ENCODE data around the gene NRROS. TPM values are rescaled to one million over a fixed set of nuclear protein-coding genes. Genes with fewer than 3 reads are reported as not detected.

The NRROS gene
- total RNA-seq, 1 donor, result 0.72 TPM

DNA sequence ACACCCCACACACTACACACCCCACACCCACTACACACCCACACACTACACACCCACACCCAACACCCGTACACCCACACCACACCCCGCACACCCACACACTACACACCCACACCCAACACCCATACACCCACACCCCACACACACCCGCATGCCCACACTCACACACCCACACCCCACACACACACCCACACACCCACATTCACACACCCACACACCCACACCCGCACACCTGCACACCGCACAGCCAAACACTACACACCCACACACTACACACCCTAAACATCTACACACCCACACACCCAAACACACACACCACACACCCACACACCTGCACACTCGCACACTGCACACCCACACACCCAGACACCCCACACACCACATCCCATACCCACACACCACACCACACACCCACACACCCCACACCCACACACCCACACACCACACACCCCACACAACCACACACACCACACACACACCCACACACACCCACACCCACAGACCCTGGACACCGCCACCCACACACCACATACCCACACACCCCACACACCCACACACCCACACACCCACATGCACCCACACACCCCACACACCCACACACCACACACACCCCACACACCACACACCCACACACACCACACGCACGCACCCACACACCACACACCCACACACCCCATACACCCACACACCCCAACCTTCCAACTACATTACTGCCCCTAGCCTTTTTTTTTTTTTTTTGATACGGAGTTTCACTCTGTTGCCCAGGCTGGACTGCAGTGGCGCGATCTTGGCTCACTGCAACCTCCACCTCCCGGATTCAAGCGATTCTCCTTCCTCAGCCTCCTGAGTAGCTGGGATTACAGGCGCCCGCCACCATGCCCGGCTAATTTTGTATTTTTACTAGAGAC lies 55.7 kb downstream of the NRROS start:
- no peaks in the 10 kb centered on the region for H4K20me1 ChIP-seq (ENCODE audit: insufficient read depth, low read length)
- no peak overlapping the region for H2AFZ ChIP-seq (ENCODE audit: low read length)
- no peaks in the 10 kb centered on the region for H3K4me1 ChIP-seq (ENCODE audit: insufficient read depth, low read length)
- no peak overlapping the region for H3K4me3 ChIP-seq (ENCODE audit: insufficient read depth, low read length)
- no peaks in the 10 kb centered on the region for H3K9me3 ChIP-seq (ENCODE audit: low read depth, low read length)
- TF ChIP-seq, protein P1, sequence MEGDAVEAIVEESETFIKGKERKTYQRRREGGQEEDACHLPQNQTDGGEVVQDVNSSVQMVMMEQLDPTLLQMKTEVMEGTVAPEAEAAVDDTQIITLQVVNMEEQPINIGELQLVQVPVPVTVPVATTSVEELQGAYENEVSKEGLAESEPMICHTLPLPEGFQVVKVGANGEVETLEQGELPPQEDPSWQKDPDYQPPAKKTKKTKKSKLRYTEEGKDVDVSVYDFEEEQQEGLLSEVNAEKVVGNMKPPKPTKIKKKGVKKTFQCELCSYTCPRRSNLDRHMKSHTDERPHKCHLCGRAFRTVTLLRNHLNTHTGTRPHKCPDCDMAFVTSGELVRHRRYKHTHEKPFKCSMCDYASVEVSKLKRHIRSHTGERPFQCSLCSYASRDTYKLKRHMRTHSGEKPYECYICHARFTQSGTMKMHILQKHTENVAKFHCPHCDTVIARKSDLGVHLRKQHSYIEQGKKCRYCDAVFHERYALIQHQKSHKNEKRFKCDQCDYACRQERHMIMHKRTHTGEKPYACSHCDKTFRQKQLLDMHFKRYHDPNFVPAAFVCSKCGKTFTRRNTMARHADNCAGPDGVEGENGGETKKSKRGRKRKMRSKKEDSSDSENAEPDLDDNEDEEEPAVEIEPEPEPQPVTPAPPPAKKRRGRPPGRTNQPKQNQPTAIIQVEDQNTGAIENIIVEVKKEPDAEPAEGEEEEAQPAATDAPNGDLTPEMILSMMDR (IDR thresholded peaks at IDR 0.05; ENCODE audit: extremely low read depth, low read depth, low read length), result no peak
- no peaks in the 10 kb centered on the region for H3K36me3 ChIP-seq (ENCODE audit: insufficient read depth, low read length)
- DNase-seq (ENCODE audit: insufficient read length, low spot score, missing footprints), result no peak
- H3K27ac ChIP-seq (ENCODE audit: low read depth, low read length), result no peak overlapping the region
- no peaks in the 10 kb centered on the region for H3K79me2 ChIP-seq (ENCODE audit: insufficient read depth, low read length)
- no peak overlapping the region for H3K4me2 ChIP-seq (ENCODE audit: insufficient read depth, low read length)
- H3K27me3 ChIP-seq (ENCODE audit: insufficient read depth, low read length), result peaks cover 5% of the 10 kb centered on the region

- no peaks in the 10 kb centered on the region for H3K9me3 ChIP-seq (ENCODE audit: low read depth, low read length)
- no peak overlapping the region for H3K27ac ChIP-seq (ENCODE audit: low read depth, low read length)
- no peaks in the 10 kb centered on the region for H3K79me2 ChIP-seq (ENCODE audit: insufficient read depth, low read length)
- peaks cover 5% of the 10 kb centered on the region for H3K27me3 ChIP-seq (ENCODE audit: insufficient read depth, low read length)
- no peak overlapping the region for H3K4me2 ChIP-seq (ENCODE audit: insufficient read depth, low read length)
- TF ChIP-seq, protein P1 (IDR thresholded peaks at IDR 0.05; ENCODE audit: extremely low read depth, low read depth, low read length), result no peak
- no peak for DNase-seq (ENCODE audit: insufficient read length, low spot score, missing footprints)
- no peak overlapping the region for H2AFZ ChIP-seq (ENCODE audit: low read length)
- H3K4me3 ChIP-seq (ENCODE audit: insufficient read depth, low read length), result no peak overlapping the region
- H3K36me3 ChIP-seq (ENCODE audit: insufficient read depth, low read length), result no peaks in the 10 kb centered on the region
- H4K20me1 ChIP-seq (ENCODE audit: insufficient read depth, low read length), result no peaks in the 10 kb centered on the region
- H3K4me1 ChIP-seq (ENCODE audit: insufficient read depth, low read length), result no peaks in the 10 kb centered on the region
Observed at GRCh38 chr3:196695849-196696226, 56.3 kb downstream of the NRROS start.

DNA sequence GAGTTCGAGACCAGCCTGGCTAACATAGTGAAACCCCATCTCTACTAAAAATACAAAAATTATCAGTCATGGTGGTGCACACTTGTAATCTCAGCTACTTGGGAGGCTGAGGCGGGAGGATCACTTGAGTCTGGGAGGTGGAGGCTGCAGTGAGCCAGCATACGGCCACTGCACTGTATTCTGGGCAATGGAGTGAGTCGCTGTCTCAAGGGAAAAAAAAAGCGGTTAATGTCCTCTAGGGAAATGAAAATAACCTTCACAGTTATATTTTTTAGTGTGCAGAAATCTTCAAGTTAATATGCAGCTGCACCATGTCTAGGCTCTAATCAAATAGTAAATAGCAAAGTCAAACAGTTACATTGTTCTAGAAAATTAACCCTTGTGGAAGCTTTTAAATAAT lies 57.8 kb downstream of the NRROS start:
- Histone ChIP-seq H3K9me3 (ENCODE audit: low read depth, low read length) (no peaks in the 10 kb centered on the region), H3K27me3 (ENCODE audit: insufficient read depth, low read length) (no peaks in the 10 kb centered on the region), H3K27ac (ENCODE audit: low read depth, low read length) (no peak overlapping the region), H3K79me2 (ENCODE audit: insufficient read depth, low read length) (no peaks in the 10 kb centered on the region), H3K36me3 (ENCODE audit: insufficient read depth, low read length) (no peaks in the 10 kb centered on the region), H3K4me3 (ENCODE audit: insufficient read depth, low read length) (no peak overlapping the region), H3K4me2 (ENCODE audit: insufficient read depth, low read length) (no peak overlapping the region), H4K20me1 (ENCODE audit: insufficient read depth, low read length) (no peaks in the 10 kb centered on the region), H2AFZ (ENCODE audit: low read length) (no peak overlapping the region), H3K4me1 (ENCODE audit: insufficient read depth, low read length) (no peaks in the 10 kb centered on the region)
- TF ChIP-seq, protein P1 (IDR thresholded peaks at IDR 0.05; ENCODE audit: extremely low read depth, low read depth, low read length), result no peak
- DNase-seq (ENCODE audit: insufficient read length, low spot score, missing footprints), result no peak

- TF ChIP-seq, protein P1 (IDR thresholded peaks at IDR 0.05; ENCODE audit: extremely low read depth, low read depth, low read length), result no peak
- no peak overlapping the region for H3K4me3 ChIP-seq (ENCODE audit: insufficient read depth, low read length)
- peaks cover 3% of the 10 kb centered on the region for H3K27me3 ChIP-seq (ENCODE audit: insufficient read depth, low read length)
- no peaks in the 10 kb centered on the region for H3K79me2 ChIP-seq (ENCODE audit: insufficient read depth, low read length)
- no peaks in the 10 kb centered on the region for H4K20me1 ChIP-seq (ENCODE audit: insufficient read depth, low read length)
- H2AFZ ChIP-seq (ENCODE audit: low read length), result no peak overlapping the region
- H3K4me2 ChIP-seq (ENCODE audit: insufficient read depth, low read length), result no peak overlapping the region
- H3K27ac ChIP-seq (ENCODE audit: low read depth, low read length), result no peak overlapping the region
- no peak for DNase-seq (ENCODE audit: insufficient read length, low spot score, missing footprints)
- no peaks in the 10 kb centered on the region for H3K9me3 ChIP-seq (ENCODE audit: low read depth, low read length)
- no peaks in the 10 kb centered on the region for H3K36me3 ChIP-seq (ENCODE audit: insufficient read depth, low read length)
- no peaks in the 10 kb centered on the region for H3K4me1 ChIP-seq (ENCODE audit: insufficient read depth, low read length)
Observed at GRCh38 chr3:196699749-196700148, 60.3 kb downstream of the NRROS start.

All from osteoblast (primary cell).